HUES6 (cell line): ENCODE data around the gene ARHGEF10L.

Experiments
- H3K27ac ChIP-seq: 2 replicates; pipeline ENCODE4 v1.7.0; 2013; ENCODE audit warnings: low read depth, mild to moderate bottlenecking, low read length, inconsistent platforms
- H3K27me3 ChIP-seq: 2 replicates; pipeline ENCODE4 v1.6.1; 2013; ENCODE audit warnings: low read length; ENCODE audit not compliant: control insufficient read depth, insufficient read depth
- H3K36me3 ChIP-seq: 2 replicates; pipeline ENCODE4 v1.6.1; 2013; ENCODE audit warnings: low read length; ENCODE audit not compliant: control insufficient read depth, insufficient read depth
- H3K4me1 ChIP-seq: 2 replicates; pipeline ENCODE4 v1.6.1; 2013; ENCODE audit warnings: low read length; ENCODE audit not compliant: control insufficient read depth, insufficient read depth
- H3K4me3 ChIP-seq: 2 replicates; pipeline ENCODE4 v1.5.1; 2013; ENCODE audit warnings: low read depth, low read length
- H3K9ac ChIP-seq: one replicate; pipeline ENCODE4 v1.6.1; 2013; ENCODE audit warnings: mild to moderate bottlenecking, low read length
- H3K9me3 ChIP-seq: 2 replicates; pipeline ENCODE4 v1.6.1; 2013; ENCODE audit warnings: low read depth, low read length; ENCODE audit not compliant: control insufficient read depth, insufficient read depth

Gene ARHGEF10L

GRCh38 chr1:17610085-17610484 lies 70.6 kb downstream of the ARHGEF10L start:
- H3K9me3 ChIP-seq: no peaks in the 10 kb centered on the region
- no peaks in the 10 kb centered on the region for H3K27me3 ChIP-seq
- no peak overlapping the region for H3K9ac ChIP-seq
- H3K4me3 ChIP-seq: no peak overlapping the region
- H3K4me1 ChIP-seq: peaks cover 2% of the 10 kb centered on the region; the same call in 1 of the 2 replicates
- H3K27ac ChIP-seq: no peak overlapping the region
- peaks cover 48% of the 10 kb centered on the region for H3K36me3 ChIP-seq

DNA sequence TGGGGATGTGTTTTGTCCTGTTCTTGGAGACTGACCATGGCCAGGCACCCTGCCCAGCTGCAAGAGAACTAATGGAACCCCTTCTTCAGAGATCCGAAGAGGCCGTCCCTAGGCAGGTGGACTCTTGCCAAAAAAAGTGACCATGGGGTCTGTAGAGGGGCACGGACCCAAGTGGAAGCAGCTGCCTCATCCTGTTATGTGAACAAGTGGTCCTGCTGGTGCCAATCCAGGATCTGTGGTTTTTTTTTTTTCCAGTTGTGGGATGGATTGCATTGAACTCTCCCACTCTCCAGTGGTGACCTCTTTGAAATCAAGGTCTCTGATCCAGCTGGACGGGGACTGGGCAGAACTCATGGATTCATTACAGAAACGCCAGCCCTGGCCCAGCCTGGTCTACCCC lies 71.2 kb downstream of the ARHGEF10L start:
- Histone ChIP-seq H3K27ac (no peak overlapping the region), H3K27me3 (no peaks in the 10 kb centered on the region), H3K4me3 (no peak overlapping the region), H3K9ac (no peak overlapping the region), H3K36me3 (peaks cover 42% of the 10 kb centered on the region), H3K9me3 (no peaks in the 10 kb centered on the region), H3K4me1 (peaks cover 2% of the 10 kb centered on the region; the same call in 1 of the 2 replicates)

DNA sequence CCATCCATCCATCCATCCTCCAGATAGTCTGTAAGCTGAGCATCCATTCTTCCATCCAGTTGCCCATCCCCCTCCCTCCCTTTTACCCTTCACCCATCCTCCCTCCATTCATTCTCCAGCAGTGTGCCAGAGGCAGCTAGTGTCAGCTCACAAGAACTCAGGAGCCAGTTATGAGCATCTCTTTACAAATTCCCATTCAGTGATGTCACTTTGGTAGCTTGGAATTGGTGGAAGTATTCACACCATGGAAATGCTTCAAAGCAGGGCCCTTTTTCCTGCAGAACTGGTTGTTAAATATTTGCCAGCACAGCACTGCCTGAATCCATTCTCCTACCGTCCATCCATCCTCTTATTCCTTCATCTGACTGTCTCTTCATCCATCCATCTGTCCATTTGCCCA lies 72.5 kb downstream of the ARHGEF10L start:
- no peak overlapping the region for H3K9ac ChIP-seq
- H3K9me3 ChIP-seq: no peaks in the 10 kb centered on the region
- no peaks in the 10 kb centered on the region for H3K27me3 ChIP-seq
- no peak overlapping the region for H3K27ac ChIP-seq
- peaks cover 46% of the 10 kb centered on the region for H3K36me3 ChIP-seq
- no peak overlapping the region for H3K4me3 ChIP-seq
- H3K4me1 ChIP-seq: peaks cover 2% of the 10 kb centered on the region; the same call in 1 of the 2 replicates

DNA sequence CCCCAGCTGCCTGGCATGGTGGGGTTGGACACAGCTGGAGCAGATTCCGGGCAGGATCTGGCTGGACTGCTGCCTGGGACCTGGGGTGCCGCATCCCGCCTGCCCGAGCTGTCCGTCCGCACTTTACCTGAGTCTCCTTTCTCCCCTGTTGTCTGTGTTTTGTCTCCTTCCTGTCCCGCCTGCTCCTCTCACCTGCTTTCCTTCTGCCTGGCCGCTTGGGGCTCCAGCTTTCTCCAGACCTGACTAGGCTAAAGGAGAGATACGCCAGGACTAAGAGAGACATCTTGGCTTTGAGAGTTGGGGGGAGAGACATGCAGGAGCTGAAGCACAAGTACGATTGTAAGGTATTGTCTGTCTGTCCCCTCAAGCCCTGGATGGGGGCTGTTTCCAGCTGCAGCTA lies 73.3 kb downstream of the ARHGEF10L start:
- Histone ChIP-seq H3K27me3 (no peaks in the 10 kb centered on the region), H3K4me1 (peaks cover 2% of the 10 kb centered on the region; the same call in 1 of the 2 replicates), H3K9me3 (no peaks in the 10 kb centered on the region), H3K27ac (no peak overlapping the region), H3K9ac (no peak overlapping the region), H3K4me3 (no peak overlapping the region), H3K36me3 (peaks cover 46% of the 10 kb centered on the region)

DNA sequence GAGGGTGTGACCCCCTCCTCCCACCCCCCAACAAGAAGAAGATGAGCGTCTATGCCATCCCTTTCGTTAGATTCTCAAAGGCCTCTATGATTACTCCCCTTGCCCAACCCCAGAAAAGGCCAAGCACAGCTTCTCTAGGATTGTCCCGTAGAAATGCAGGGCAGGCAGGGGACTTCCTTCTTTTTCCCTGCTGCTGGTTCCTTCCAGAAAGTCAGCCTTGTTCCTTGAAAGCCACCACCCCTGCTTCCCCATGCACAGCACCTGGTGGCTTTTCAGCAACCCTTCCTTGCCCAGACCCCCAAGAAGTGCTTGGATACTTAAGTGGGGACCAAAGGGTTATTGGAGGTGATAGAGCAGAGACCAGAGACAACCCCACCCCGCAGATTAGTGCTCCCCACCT lies 75.1 kb downstream of the ARHGEF10L start:
- Histone ChIP-seq H3K9ac (no peak overlapping the region), H3K27ac (no peak overlapping the region), H3K4me3 (no peak overlapping the region), H3K9me3 (no peaks in the 10 kb centered on the region), H3K4me1 (peaks cover 2% of the 10 kb centered on the region; the same call in 1 of the 2 replicates), H3K27me3 (no peaks in the 10 kb centered on the region), H3K36me3 (peaks cover 36% of the 10 kb centered on the region)

- H3K36me3 ChIP-seq: peaks cover 37% of the 10 kb centered on the region
- peaks cover 2% of the 10 kb centered on the region; the same call in 1 of the 2 replicates for H3K4me1 ChIP-seq
- no peaks in the 10 kb centered on the region for H3K27me3 ChIP-seq
- no peak overlapping the region for H3K27ac ChIP-seq
- no peak overlapping the region for H3K9ac ChIP-seq
- no peak overlapping the region for H3K4me3 ChIP-seq
- no peaks in the 10 kb centered on the region for H3K9me3 ChIP-seq
These were observed 75.7 kb downstream of the ARHGEF10L start for GRCh38 chr1:17615157-17615556.

- H3K27me3 ChIP-seq: no peaks in the 10 kb centered on the region
- peaks cover 2% of the 10 kb centered on the region; the same call in 1 of the 2 replicates for H3K4me1 ChIP-seq
- H3K9ac ChIP-seq: no peak overlapping the region
- no peaks in the 10 kb centered on the region for H3K9me3 ChIP-seq
- no peak overlapping the region for H3K4me3 ChIP-seq
- no peak overlapping the region for H3K27ac ChIP-seq
- H3K36me3 ChIP-seq: peaks cover 34% of the 10 kb centered on the region
These were observed 76.5 kb downstream of the ARHGEF10L start for GRCh38 chr1:17615959-17616358.

- H3K36me3 ChIP-seq: peaks cover 33% of the 10 kb centered on the region
- peaks cover 2% of the 10 kb centered on the region; the same call in 1 of the 2 replicates for H3K4me1 ChIP-seq
- H3K9ac ChIP-seq: no peak overlapping the region
- H3K9me3 ChIP-seq: no peaks in the 10 kb centered on the region
- no peak overlapping the region for H3K4me3 ChIP-seq
- no peak overlapping the region for H3K27ac ChIP-seq
- H3K27me3 ChIP-seq: no peaks in the 10 kb centered on the region
These were observed 77.3 kb downstream of the ARHGEF10L start for GRCh38 chr1:17616731-17617279.

GRCh38 chr1:17617787-17618557 lies 78.5 kb downstream of the ARHGEF10L start:
- Histone ChIP-seq H3K36me3 (peaks cover 40% of the 10 kb centered on the region), H3K4me3 (no peak overlapping the region), H3K27me3 (no peaks in the 10 kb centered on the region), H3K9me3 (no peaks in the 10 kb centered on the region), H3K27ac (no peak overlapping the region), H3K9ac (no peak overlapping the region), H3K4me1 (no peaks in the 10 kb centered on the region; the same call in 1 of the 2 replicates)

DNA sequence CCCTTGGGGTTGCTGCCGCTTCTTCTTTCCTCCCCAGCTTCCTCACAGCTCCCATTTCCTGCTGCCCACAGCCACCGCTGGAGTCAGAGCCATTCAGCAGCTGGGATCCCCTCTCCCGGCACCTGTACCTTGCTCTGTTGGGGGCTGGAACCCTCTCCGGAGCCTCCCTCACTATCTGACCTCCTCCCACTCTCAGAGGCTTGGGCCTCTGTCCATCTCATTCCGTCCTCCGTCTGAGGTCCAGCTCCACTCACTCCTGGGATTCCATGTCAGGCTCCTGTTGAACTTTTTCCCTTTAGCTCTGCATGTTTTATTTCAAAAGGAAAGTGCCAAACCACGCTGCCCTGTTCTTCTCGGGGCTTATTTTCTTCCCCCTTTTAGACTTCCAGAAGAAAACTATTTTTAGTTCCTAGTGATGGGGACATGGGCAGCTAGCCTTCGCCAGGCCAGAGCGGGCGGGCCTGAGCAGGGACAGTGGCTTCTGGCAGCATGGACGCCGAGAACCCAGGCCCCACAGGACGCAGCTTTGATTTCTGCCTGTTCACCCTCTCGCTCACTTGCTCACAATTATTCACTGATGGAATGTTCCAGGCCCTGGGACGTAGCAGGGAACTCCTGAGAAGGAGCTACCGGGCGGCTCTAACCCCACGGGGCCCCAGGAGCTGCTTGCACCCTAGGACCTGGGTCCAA lies 79.2 kb downstream of the ARHGEF10L start:
- Histone ChIP-seq H3K27me3 (no peaks in the 10 kb centered on the region), H3K9ac (no peak overlapping the region), H3K4me3 (no peak overlapping the region), H3K36me3 (peaks cover 42% of the 10 kb centered on the region), H3K9me3 (no peaks in the 10 kb centered on the region), H3K4me1 (no peaks in the 10 kb centered on the region; the same call in 1 of the 2 replicates), H3K27ac (no peak overlapping the region)

- no peak overlapping the region for H3K4me3 ChIP-seq
- H3K9ac ChIP-seq: no peak overlapping the region
- peaks cover 57% of the 10 kb centered on the region for H3K36me3 ChIP-seq
- H3K4me1 ChIP-seq: no peaks in the 10 kb centered on the region; the same call in 1 of the 2 replicates
- no peaks in the 10 kb centered on the region for H3K9me3 ChIP-seq
- no peaks in the 10 kb centered on the region for H3K27me3 ChIP-seq
- H3K27ac ChIP-seq: no peak overlapping the region
These were observed 81.0 kb downstream of the ARHGEF10L start for GRCh38 chr1:17620448-17620847.
